Kidney (tissue), 14 donors: ENCODE results near the gene LCN10. TPM values are rescaled to one million over a fixed set of nuclear protein-coding genes. Genes with fewer than 3 reads are reported as not detected.
"Not testable (repeated sequence)": the region's sequence is repeated elsewhere in the genome, so short reads cannot be mapped to it uniquely, and the experiment has no call there.

Experiments
- DNase-seq, 5 donors: peaks; one replicate each; pipeline ENCODE4 v3.0.0-alpha.2; 2013 to 2020
- FAIRE-seq: peaks from 2 replicates; lab custom pipeline; 2012; peaks lifted over from hg19 to GRCh38; lab: Jason Lieb, UNC
- H3K27ac ChIP-seq, 2 donors: one replicate each; pipeline ENCODE4 v1.7.0; 2013; ENCODE audit warnings: low read depth in 2 of 2, low read length in 2 of 2, inconsistent platforms in 1 of 2
- H3K27me3 ChIP-seq: one replicate; pipeline ENCODE4 v1.7.1; 2013; ENCODE audit warnings: low read length, inconsistent platforms; ENCODE audit not compliant: control insufficient read depth, insufficient read depth
- H3K36me3 ChIP-seq, 3 donors: one replicate each; pipeline versions ENCODE4 v1.7.0 to v1.7.1; 2013; ENCODE audit warnings: low read length in 3 of 3, control low read depth in 1 of 3, inconsistent platforms in 1 of 3; ENCODE audit not compliant: insufficient read depth in 3 of 3, control insufficient read depth in 2 of 3
- H3K4me1 ChIP-seq, 3 donors: one replicate each; pipeline versions ENCODE4 v1.7.0 to v1.7.1; 2013; ENCODE audit warnings: low read length in 3 of 3, inconsistent platforms in 1 of 3, low read depth in 1 of 3; ENCODE audit not compliant: control insufficient read depth in 2 of 3, insufficient read depth in 2 of 3
- H3K4me3 ChIP-seq, 3 donors: one replicate each; pipeline versions ENCODE4 v1.7.0 to v1.8.1; 2013; ENCODE audit warnings: low read length in 3 of 3, control low read depth in 1 of 3, inconsistent platforms in 1 of 3
- H3K9ac ChIP-seq, 3 donors: one replicate each; pipeline versions ENCODE4 v1.7.0 to v1.7.1; 2013; ENCODE audit warnings: low read length in 3 of 3, control low read depth in 1 of 3, inconsistent platforms in 1 of 3
- H3K9me3 ChIP-seq, 3 donors: one replicate each; pipeline versions ENCODE4 v1.7.0 to v1.7.1; 2013; ENCODE audit warnings: low read length in 3 of 3, control low read depth in 1 of 3, inconsistent platforms in 1 of 3; ENCODE audit not compliant: control insufficient read depth in 2 of 3, insufficient read depth in 1 of 3
- intact Hi-C: fragments of 100-400 bp; cut with DNase I; formaldehyde crosslinking; loops from one replicate; pipeline ENCODE4 v1.11.1; 2022
- polyA plus RNA-seq: library from polyadenylated mRNA; stranded (reverse); fragments of 350-450 nt; fragmentation: Illumina TruSeq; extraction: RNeasy Lipid Tissue Mini Kit (QIAGEN cat#74804); gene quantifications from one replicate; pipeline ENCODE4 v1.2.3, GENCODE V29; 2014; ENCODE audit warnings: low read depth, low replicate concordance; ENCODE audit not compliant: insufficient read depth
- total RNA-seq: library from RNA; stranded (reverse); fragmentation: NEBNext Ultra II Directional; extraction: Animal tissue kit (Norgen Biotek cat#: 25700); gene quantifications from one replicate; pipeline ENCODE4 v1.2.1, GENCODE V29; 2021
- TF ChIP-seq, protein P1 (sequence below): IDR thresholded peaks from 3 replicates; pipeline ENCODE4 v1.5.1; 2012; ENCODE audit warnings: mild to moderate bottlenecking, moderate library complexity, borderline replicate concordance; ENCODE audit not compliant: insufficient read depth; ENCODE audit errors: extremely low read depth
- donor health status: control.
- donor health status: control.
- donor health status: control.
- donor health status: control.
- donor health status: control.
- donor health status: DM: yes; HTN: yes; CAD: no.
- donor health status: Normal renal cell carcinoma (clear cell type).

Gene LCN10
- total and polyA plus RNA-seq, 2 donors from 2014 or later, result 3.9 to 8.4 TPM

DNA sequence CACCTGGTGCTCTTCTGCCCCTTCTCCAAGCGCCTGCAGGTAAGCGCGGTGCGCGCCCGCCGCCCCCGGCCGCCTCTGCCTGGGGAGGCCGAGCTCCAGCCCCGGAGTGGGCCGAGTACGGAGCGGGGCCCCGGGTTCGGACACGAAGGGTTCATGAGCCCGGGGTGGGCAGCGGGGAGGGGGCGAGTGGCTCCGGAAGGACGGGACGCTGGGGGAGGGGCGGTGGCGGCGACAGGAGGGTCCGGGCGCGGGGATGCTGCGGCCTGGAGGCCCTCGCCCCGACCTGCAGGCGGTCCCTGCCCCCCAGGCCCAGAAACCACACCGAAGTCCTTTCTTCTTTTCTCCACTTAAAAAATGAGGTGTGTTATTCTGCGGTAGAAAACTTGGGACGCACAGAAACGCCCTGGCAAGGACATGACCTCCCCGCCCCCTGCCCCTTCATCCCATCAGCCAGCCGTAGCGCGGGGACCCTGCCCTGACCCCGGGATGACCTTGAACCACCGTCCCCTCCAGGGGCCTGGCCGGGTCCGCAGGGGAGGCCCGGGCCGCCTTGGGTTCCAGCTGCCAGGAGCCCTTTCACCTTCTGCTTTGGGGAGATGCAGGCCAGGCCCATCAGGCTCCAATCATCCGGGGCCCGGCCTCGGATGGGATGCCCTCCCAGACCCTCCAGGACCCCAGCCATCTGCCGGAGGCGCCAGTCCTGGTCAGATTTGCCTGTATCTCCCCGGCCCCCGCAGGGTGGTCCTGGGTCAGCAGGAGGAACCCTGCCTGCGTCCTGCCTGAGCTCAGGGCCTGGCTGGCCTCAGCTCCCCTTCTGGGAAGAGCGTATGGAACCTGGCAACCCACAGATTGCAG lies 29.8 kb downstream of the LCN10 start:
- H3K27me3 ChIP-seq, result no peaks in the 10 kb centered on the region
- H3K4me1 ChIP-seq, result peaks cover 0 to 24% (median 0%) of the 10 kb centered on the region in 3 donors
- DNase-seq (peak in 1 of 5 donors; percentile 84), FAIRE-seq (no peak)
- no peaks in the 10 kb centered on the region for H3K9me3 ChIP-seq
- H3K4me3 ChIP-seq, result peak overlapping the region; percentile 26 to 53 (median 34)
- H3K36me3 ChIP-seq, result no peaks in the 10 kb centered on the region
- H3K9ac ChIP-seq, result peak overlapping the region in 2 of 3 donors; percentile 16 to 19
- TF ChIP-seq, protein P1, sequence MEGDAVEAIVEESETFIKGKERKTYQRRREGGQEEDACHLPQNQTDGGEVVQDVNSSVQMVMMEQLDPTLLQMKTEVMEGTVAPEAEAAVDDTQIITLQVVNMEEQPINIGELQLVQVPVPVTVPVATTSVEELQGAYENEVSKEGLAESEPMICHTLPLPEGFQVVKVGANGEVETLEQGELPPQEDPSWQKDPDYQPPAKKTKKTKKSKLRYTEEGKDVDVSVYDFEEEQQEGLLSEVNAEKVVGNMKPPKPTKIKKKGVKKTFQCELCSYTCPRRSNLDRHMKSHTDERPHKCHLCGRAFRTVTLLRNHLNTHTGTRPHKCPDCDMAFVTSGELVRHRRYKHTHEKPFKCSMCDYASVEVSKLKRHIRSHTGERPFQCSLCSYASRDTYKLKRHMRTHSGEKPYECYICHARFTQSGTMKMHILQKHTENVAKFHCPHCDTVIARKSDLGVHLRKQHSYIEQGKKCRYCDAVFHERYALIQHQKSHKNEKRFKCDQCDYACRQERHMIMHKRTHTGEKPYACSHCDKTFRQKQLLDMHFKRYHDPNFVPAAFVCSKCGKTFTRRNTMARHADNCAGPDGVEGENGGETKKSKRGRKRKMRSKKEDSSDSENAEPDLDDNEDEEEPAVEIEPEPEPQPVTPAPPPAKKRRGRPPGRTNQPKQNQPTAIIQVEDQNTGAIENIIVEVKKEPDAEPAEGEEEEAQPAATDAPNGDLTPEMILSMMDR, result no peak
- H3K27ac ChIP-seq, result peak overlapping the region; percentile 23 to 57
- intact Hi-C loops, result no loop called here

DNA sequence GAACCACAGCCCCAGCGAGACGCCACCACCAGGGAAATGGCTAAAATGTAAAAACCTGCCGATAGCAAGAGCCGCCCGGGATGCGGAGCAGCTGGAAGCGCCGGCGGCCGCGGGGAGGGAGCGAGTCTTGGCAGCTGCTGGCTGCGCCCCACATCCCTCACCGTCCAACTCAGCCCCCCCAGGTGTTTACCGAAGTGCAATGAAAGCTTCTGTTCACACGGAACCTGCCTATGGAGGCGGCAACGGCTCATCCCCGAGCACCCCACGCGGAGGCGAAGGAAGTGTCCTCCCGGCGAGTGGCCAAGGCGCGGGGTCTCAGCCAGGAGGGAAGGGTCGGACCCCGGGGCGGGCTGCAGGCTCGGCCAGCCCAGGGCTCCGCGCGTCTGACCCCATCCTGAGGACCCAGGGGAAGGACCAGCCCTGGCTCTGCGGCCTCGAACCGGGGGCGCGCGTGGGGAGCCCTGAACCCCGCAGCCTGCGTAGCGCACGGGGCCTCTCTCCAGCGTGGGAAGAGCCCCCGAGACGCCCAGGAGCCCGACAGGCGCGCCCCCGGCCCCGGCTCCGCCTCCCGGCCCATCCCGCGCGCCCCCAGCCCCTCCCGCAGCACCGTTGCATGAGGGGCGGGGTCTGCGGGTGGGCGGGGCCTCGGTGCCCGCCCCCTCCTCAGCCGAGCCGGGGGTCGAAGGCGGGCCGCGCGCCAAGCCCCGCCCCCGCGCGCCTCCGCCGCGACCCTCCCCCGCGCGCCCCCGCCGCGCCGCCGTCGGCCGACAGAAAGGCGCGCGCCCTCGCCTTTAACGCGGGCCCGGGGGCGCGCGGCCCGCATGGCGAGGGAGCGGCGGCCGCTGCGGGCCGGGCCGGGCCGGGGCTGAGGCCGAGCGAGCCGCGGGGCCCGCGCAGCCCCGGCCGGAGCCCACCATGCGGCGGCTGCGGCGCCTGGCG lies 30.7 kb downstream of the LCN10 start, which contains the start of gene DIPK1B:
DIPK1B (plus strand) TSS at position 822 of the 939 bp plus-strand sequence; CDS start at position 916, 94 bp downstream.
- FAIRE-seq (no peak), DNase-seq (peak in 4 of 5 donors; percentile 64 to 88 (median 75))
- peak within 1 kb of the TSS; percentile 23 to 57 for H3K27ac ChIP-seq
- peak within 1 kb of the TSS; percentile 26 to 53 (median 34) for H3K4me3 ChIP-seq
- H3K27me3 ChIP-seq, result no peaks in the 10 kb centered on the region
- no peaks in the 10 kb centered on the region for H3K9me3 ChIP-seq
- no peaks in the 10 kb centered on the region for H3K36me3 ChIP-seq
- H3K4me1 ChIP-seq, result peaks cover 0 to 24% (median 0%) of the 10 kb centered on the region in 3 donors
- TF ChIP-seq, protein P1, result no peak
- H3K9ac ChIP-seq, result peak within 1 kb of the TSS in 2 of 3 donors; percentile 16 to 19
- intact Hi-C loops, result no loop called here

DNA sequence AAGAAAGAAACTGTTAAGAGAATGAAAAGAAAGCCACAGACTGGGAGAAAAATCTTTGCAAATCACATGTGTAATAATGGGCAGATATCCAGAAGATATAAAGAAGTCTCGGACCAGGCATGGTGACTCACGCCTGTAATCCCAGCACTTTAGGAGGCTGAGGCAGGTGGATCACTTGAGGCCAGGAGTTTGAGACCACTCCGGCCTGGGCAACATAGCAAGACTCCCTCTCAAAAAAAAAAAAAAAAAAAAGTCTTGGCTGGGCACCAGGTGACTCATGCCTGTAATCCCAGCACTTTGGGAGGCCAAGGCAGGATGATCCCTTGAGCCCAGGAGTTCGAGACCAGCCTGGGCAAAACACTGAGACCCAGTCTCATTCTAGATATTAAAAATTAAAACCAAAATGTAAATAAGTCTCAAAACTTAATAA lies 31.5 kb downstream of the LCN10 start:
- DNase-seq, H3K9me3 ChIP-seq, H3K9ac ChIP-seq, intact Hi-C loops, H3K4me3 ChIP-seq, H3K27me3 ChIP-seq, H3K36me3 ChIP-seq, H3K27ac ChIP-seq, FAIRE-seq: not testable (repeated sequence)
- peaks cover 0 to 24% (median 0%) of the 10 kb centered on the region in 3 donors for H3K4me1 ChIP-seq
